ENCODE results near the gene SVOPL.

The SVOPL gene

DNA sequence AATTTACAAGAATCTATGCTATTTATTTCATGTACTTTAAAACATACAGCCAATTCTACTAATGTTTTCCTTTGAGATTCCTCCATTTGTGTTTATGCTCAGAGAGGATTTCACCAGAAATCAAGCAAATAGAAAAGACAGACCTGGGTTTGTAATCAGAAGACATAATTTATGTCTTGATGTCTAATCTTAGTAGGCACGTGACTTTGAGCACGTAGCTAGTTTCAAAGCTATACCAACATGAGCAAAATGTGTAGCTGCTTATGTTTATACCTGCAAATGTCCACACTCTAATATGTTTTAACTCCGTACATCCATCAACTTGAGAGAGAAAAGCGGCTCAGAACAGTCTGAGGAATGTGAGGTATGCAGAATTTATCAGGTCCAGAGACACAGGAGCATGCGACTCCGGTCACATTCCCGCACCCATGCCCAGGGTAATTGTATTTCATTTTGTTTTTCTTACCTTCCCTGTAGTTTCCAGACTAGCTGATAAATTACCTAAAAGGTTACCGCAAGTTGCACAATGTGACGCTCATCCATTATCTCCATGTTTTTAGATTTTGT is 40.0 kb downstream of the SVOPL start:
- no peak for DNase-seq (ENCODE audit: low read depth)

- DNase-seq (ENCODE audit: low read depth), result no peak
These were observed 42.3 kb downstream of the SVOPL start for GRCh38 chr7:138658889-138659288.

- no peak for DNase-seq (ENCODE audit: low read depth)
These were observed 43.2 kb downstream of the SVOPL start for GRCh38 chr7:138657854-138658386.

GRCh38 chr7:138656952-138657351 is 44.2 kb downstream of the SVOPL start:
- DNase-seq (ENCODE audit: low read depth), result no peak

DNA sequence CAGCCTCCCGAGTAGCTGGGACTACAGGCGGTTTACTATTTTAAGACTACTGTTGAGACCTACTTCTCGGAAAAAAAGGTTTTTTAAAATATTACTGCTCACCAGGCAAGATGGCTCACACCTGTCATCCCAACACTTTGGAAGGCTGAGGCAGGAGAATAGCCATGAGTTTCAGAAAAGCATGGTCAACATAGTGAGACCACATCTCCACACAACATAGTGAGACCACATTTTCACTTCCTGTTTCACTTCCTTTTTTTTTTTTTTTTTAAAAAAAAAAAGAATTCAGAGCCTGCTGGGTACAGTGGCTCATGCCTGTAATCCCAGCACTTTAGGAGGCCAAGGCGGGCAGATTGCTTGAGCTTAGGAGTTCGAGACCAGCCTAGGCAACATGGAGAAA is 46.5 kb downstream of the SVOPL start:
- DNase-seq (ENCODE audit: low read depth), result no peak

GRCh38 chr7:138649506-138649905 is 51.7 kb downstream of the SVOPL start:
- no peak for DNase-seq (ENCODE audit: low read depth)

DNA sequence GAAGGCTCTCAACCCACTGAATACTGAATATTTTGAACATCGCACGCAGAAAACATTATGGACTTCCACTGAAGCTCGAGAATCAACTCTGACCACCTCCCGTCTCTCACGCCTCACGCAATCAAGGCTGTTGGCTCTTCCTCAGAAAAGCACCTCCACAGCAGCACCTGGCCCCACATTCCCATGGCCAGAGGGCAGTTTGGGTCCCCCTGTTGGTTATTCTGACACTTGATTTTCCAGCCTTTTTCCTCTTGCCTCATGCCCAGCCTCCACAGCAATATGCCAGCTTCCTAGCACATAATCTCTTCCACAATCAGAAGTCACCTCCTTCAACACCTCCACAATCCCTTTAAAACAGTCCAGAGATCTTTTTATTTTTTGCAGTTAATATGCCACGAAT is 55.9 kb downstream of the SVOPL start:
- DNase-seq (ENCODE audit: low read depth), result no peak

- no peak for DNase-seq (ENCODE audit: low read depth)
These were observed 68.1 kb downstream of the SVOPL start for GRCh38 chr7:138632826-138633602.

- DNase-seq (ENCODE audit: low read depth), result no peak
These were observed 68.8 kb downstream of the SVOPL start for GRCh38 chr7:138632384-138632783.

DNA sequence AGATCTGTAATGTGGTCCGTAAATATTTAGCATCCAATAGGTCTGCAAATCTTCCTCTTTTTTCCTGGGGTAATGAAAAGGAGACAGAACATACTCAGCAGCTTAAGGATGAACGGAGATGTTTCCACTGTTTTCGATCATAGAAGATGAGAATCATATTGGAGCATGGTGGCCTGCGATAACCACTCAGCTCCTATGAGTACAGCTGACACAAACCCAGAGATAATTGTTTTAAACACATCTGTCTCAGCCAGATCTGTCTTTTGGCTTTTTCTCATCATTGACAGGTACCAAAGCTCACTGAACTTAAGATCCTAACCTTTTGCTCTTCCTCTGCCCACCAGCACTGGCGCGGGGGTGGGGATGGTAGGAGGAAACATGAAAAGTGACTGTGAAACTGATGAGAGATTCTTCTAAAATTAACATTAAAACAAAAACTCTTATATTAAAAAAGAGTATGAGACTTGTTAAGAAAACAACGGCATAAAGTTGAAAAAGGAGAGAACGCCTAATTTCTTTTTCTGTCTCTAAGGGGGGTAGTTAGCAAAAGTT is 71.0 kb downstream of the SVOPL start:
- no peak for DNase-seq (ENCODE audit: low read depth)

GRCh38 chr7:138627361-138627760 is 73.8 kb downstream of the SVOPL start:
- no peak for DNase-seq (ENCODE audit: low read depth)

- DNase-seq (ENCODE audit: low read depth), result no peak
These were observed 74.3 kb downstream of the SVOPL start for GRCh38 chr7:138626846-138627245.

- DNase-seq (ENCODE audit: low read depth), result no peak
These were observed 75.3 kb downstream of the SVOPL start for GRCh38 chr7:138625849-138626230.

GRCh38 chr7:138625084-138625848 is 75.9 kb downstream of the SVOPL start:
- no peak for DNase-seq (ENCODE audit: low read depth)

DNA sequence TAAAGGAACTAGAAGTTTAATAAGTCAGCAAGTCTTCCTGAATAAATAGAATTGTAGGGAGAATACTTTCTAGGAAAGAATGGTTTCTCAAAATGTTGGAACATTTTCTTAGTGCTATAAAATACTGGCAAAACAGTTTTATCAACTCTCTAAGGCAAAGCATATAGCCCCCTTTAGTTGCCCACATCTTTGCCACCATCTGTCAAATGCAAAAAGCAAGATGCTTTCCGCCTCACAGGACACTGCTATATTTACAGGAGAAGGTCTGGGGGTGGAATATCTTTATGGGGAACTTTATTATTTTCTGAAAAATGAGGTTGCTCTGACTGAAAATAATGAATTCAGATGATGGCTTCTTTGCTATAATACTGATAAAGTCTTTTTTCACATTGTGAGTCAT is 78.3 kb downstream of the SVOPL start:
- DNase-seq (ENCODE audit: low read depth), result no peak

GRCh38 chr7:138618933-138619332 is 82.2 kb downstream of the SVOPL start:
- no peak for DNase-seq (ENCODE audit: low read depth)

- no peak for DNase-seq (ENCODE audit: low read depth)
These were observed 82.7 kb downstream of the SVOPL start for GRCh38 chr7:138618506-138618905.

- DNase-seq (ENCODE audit: low read depth), result no peak
These were observed 85.1 kb downstream of the SVOPL start for GRCh38 chr7:138616085-138616484.

- DNase-seq (ENCODE audit: low read depth), result no peak
These were observed 87.5 kb downstream of the SVOPL start for GRCh38 chr7:138613630-138614029.

- DNase-seq (ENCODE audit: low read depth), result no peak
These were observed 90.4 kb downstream of the SVOPL start for GRCh38 chr7:138610671-138611170.

GRCh38 chr7:138608275-138608674 is 92.9 kb downstream of the SVOPL start:
- no peak for DNase-seq (ENCODE audit: low read depth)

All from GM04503 (cell line).